Stimulated activated CD4-positive, alpha-beta T cell treated with anti-CD3 and anti-CD28 coated beads, Interleukin-1b, Interleukin-23, amount 100 ng/mL, for 4 hours (primary cell): Measurements from ENCODE around the gene FYB2.

ENCODE experiments used
- DNase-seq, 2 donors: peaks; one replicate each; pipeline ENCODE4 v3.0.0-alpha.2; 2020; ENCODE audit warnings: low read depth in 2 of 2

FYB2 gene

GRCh38 chr1:56819387-56819899 lies at the start of gene FYB2:
Gene FYB2 (minus strand): TSS chr1:56819404. CDS start chr1:56819290, 114 bp downstream.
- no peak for DNase-seq

GRCh38 chr1:56868761-56869160 lies 49.6 kb upstream of the FYB2 start:
- no peak for DNase-seq

GRCh38 chr1:56867491-56867890 lies 48.3 kb upstream of the FYB2 start:
- DNase-seq = no peak

- no peak for DNase-seq
These were observed 47.5 kb upstream of the FYB2 start for GRCh38 chr1:56866656-56867055.

- DNase-seq = no peak
These were observed 45.2 kb upstream of the FYB2 start for GRCh38 chr1:56864430-56864829.

- no peak for DNase-seq
These were observed 44.2 kb upstream of the FYB2 start for GRCh38 chr1:56863265-56863992.

GRCh38 chr1:56859287-56859686 lies 40.1 kb upstream of the FYB2 start:
- no peak for DNase-seq

- no peak for DNase-seq
These were observed 37.0 kb upstream of the FYB2 start for GRCh38 chr1:56856186-56856585.

- no peak for DNase-seq
These were observed 36.0 kb upstream of the FYB2 start for GRCh38 chr1:56855190-56855589.

- no peak for DNase-seq
These were observed 35.4 kb upstream of the FYB2 start, which contains the start of gene C8A for GRCh38 chr1:56854521-56855099. Gene C8A (plus strand): TSS chr1:56854797. CDS start chr1:56854902, 105 bp downstream.

GRCh38 chr1:56852476-56852875 lies 33.3 kb upstream of the FYB2 start:
- no peak for DNase-seq

GRCh38 chr1:56850922-56851321 lies 31.7 kb upstream of the FYB2 start:
- no peak for DNase-seq

GRCh38 chr1:56850411-56850810 lies 31.2 kb upstream of the FYB2 start:
- no peak for DNase-seq

- no peak for DNase-seq
These were observed 30.5 kb upstream of the FYB2 start for GRCh38 chr1:56849750-56850149.

GRCh38 chr1:56845343-56845742 lies 26.1 kb upstream of the FYB2 start:
- DNase-seq = no peak

- no peak for DNase-seq
These were observed 25.4 kb upstream of the FYB2 start for GRCh38 chr1:56844545-56845136.

GRCh38 chr1:56843544-56843943 lies 24.3 kb upstream of the FYB2 start:
- no peak for DNase-seq

GRCh38 chr1:56838759-56839158 lies 19.6 kb upstream of the FYB2 start:
- DNase-seq = no peak

- no peak for DNase-seq
These were observed 18.2 kb upstream of the FYB2 start for GRCh38 chr1:56837244-56837939.

- DNase-seq = no peak
These were observed 17.2 kb upstream of the FYB2 start for GRCh38 chr1:56836359-56836758.

- DNase-seq = no peak
These were observed 16.5 kb upstream of the FYB2 start for GRCh38 chr1:56835657-56836056.

- no peak for DNase-seq
These were observed 15.1 kb upstream of the FYB2 start for GRCh38 chr1:56834137-56834900.
